Nephron progenitor cell (in vitro differentiated cells): ENCODE results near the gene INTS13.
A peak's percentile ranks its signal among the peaks of the same experiment; 100 is the strongest.

Source experiments
- DNase-seq: peaks from one replicate; pipeline ENCODE4 v3.0.0; 2021
- H3K27ac Mint-ChIP-seq: 2 replicates; pipeline ENCODE4 v1.8.0; 2021; ENCODE audit warnings: mild to moderate bottlenecking, moderate library complexity, mixed read lengths
- H3K27me3 Mint-ChIP-seq: 2 replicates; pipeline ENCODE4 v1.8.0; 2021; ENCODE audit warnings: mild to moderate bottlenecking, low read depth, mixed read lengths; ENCODE audit not compliant: poor library complexity
- H3K36me3 Mint-ChIP-seq: 2 replicates; pipeline ENCODE4 v1.8.0; 2021; ENCODE audit warnings: low read depth, mixed read lengths
- H3K4me1 Mint-ChIP-seq: 2 replicates; pipeline ENCODE4 v1.8.0; 2021; ENCODE audit warnings: mixed read lengths
- H3K4me3 Mint-ChIP-seq: 2 replicates; pipeline ENCODE4 v1.8.0; 2021; ENCODE audit warnings: mild to moderate bottlenecking, moderate library complexity, mixed read lengths
- H3K9me3 Mint-ChIP-seq: 2 replicates; pipeline ENCODE4 v1.8.0; 2021; ENCODE audit warnings: mild to moderate bottlenecking, moderate library complexity, mixed read lengths
- TF ChIP-seq, protein P1 (sequence below): fragments of 200-600 bp; sonication (generic); IDR thresholded peaks from 2 replicates; pipeline ENCODE4 v1.5.0; 2021; ENCODE audit warnings: antibody characterized with exemption

The INTS13 gene

DNA sequence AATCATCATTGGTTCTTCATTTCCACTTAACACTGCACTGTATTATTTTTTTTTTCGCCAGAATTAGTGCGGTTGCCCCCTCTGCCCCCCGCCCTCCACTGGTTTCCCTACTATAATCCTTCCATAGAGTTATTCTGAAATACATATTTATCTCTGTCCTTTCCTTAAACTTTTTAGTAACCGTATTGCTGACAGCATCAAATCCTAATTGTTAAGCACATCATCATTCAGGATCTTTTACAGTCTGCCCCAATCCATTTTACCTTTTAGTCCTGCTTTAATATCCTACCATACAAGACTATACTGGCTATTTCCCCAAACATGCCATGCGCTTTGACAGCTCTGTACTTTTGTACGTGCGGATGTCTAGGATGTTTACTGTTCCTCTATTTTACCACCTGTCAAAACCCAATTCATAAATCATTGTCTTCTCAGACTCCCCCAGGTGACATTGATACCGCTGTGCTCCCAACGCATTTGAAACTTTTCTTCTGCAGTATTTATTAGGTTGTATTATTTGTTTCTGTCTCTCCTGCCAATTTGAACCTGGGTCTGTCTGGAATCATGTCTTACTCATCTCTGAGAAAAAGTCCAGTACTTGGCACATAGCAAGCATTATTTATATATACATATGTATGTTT lies 1.5 kb upstream of the INTS13 start:
- DNase-seq, result no peak
- peak overlapping the region; percentile 95 for H3K4me3 Mint-ChIP-seq
- H3K27me3 Mint-ChIP-seq, result no peaks in the 10 kb centered on the region
- H3K27ac Mint-ChIP-seq, result peak overlapping the region; percentile 98
- TF ChIP-seq, protein P1, sequence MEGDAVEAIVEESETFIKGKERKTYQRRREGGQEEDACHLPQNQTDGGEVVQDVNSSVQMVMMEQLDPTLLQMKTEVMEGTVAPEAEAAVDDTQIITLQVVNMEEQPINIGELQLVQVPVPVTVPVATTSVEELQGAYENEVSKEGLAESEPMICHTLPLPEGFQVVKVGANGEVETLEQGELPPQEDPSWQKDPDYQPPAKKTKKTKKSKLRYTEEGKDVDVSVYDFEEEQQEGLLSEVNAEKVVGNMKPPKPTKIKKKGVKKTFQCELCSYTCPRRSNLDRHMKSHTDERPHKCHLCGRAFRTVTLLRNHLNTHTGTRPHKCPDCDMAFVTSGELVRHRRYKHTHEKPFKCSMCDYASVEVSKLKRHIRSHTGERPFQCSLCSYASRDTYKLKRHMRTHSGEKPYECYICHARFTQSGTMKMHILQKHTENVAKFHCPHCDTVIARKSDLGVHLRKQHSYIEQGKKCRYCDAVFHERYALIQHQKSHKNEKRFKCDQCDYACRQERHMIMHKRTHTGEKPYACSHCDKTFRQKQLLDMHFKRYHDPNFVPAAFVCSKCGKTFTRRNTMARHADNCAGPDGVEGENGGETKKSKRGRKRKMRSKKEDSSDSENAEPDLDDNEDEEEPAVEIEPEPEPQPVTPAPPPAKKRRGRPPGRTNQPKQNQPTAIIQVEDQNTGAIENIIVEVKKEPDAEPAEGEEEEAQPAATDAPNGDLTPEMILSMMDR, result no peak
- H3K9me3 Mint-ChIP-seq, result peaks cover 22% of the 10 kb centered on the region
- peaks cover 34% of the 10 kb centered on the region for H3K36me3 Mint-ChIP-seq
- peaks cover 52% of the 10 kb centered on the region for H3K4me1 Mint-ChIP-seq

DNA sequence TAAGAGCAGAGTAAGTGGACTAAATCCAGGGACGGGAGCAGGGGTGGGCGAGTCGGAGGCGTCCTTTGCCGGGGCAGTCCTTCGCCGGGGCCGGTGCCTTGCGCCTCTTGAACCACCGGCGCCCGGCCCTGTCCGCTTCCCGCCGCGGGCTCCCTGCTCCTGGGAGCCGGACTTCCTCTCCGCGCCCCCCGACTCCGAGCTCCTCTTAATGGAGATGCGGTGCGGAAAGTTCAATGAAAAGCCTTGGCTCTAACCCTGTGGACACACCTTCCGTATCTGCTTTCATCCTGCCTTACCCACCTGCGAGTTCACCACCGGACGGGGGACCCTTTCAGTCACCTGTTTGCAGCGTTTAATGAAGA lies 901 bp upstream of the INTS13 start:
- H3K4me1 Mint-ChIP-seq, result peaks cover 52% of the 10 kb centered on the region
- H3K36me3 Mint-ChIP-seq, result peaks cover 33% of the 10 kb centered on the region
- H3K27ac Mint-ChIP-seq, result peak overlapping the region; percentile 100
- DNase-seq, result peak; percentile 71
- H3K9me3 Mint-ChIP-seq, result peaks cover 15% of the 10 kb centered on the region
- TF ChIP-seq, protein P1, result no peak
- no peaks in the 10 kb centered on the region for H3K27me3 Mint-ChIP-seq
- H3K4me3 Mint-ChIP-seq, result peak overlapping the region; percentile 95

DNA sequence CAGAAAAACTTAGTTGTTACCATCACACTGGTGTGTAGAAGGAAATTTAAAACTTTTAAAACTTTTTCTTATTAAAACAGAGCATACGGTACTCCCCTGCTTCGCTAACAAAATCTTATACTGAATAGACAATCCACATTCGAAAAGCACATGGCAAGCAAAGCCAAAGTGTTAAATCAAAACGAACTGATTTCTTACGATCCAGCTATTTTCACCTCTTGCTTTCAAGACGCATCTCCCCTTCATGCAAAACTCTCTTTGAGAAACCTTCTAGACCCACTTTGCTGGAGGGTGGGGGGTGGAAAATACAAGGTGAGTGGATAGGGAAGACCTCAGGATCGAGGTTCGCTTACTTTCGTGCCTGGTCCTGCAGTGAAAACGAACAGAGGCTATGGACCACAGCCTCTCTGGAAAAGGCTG lies 328 bp downstream of the INTS13 start:
- DNase-seq, result no peak
- peak overlapping the region; percentile 95 for H3K4me3 Mint-ChIP-seq
- H3K4me1 Mint-ChIP-seq, result peaks cover 59% of the 10 kb centered on the region
- TF ChIP-seq, protein P1, result no peak
- H3K27me3 Mint-ChIP-seq, result no peaks in the 10 kb centered on the region
- peaks cover 33% of the 10 kb centered on the region for H3K36me3 Mint-ChIP-seq
- H3K9me3 Mint-ChIP-seq, result peaks cover 3% of the 10 kb centered on the region
- peak overlapping the region; percentile 100 for H3K27ac Mint-ChIP-seq

DNA sequence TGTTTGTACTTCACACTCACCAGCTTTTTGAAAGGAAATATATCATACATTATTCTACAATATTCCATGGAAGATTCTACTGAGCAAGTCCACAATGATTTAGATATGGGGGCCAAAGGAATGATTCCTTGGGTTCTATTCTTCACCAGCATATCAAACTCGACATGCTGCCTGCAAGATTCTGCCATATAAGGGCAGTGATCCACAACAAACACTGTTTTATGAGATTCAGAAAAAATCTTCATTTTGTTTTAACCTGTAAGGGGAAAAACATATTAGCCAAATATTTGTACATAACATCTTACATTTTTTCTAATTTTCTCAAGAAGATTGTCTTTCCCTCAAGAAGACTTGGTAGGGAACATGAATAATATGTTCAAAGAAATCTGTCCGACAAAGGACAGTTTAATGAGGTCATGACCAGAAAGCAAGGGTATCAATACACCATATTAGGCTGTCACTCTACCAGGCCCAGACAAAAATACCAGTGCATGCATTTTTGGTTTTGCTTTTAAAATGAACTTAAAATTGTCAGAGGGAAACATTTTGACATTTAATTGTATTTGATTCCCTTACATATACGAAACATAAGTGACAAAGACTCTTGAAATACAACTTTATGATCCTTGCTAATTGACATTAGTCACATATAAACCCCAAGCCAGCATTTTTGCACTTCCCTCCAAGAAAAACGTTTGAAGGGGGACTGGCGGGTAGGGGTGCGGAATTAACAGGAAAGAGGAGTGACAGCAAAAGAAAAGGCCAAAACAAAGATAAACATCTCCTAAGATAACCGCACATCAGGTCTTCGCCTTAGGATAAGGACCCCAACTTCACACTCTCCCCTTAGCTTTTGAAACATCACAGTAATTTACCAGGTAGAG lies 980 bp downstream of the INTS13 start:
- Mint-ChIP-seq H3K27me3 (no peaks in the 10 kb centered on the region), H3K36me3 (peaks cover 34% of the 10 kb centered on the region), H3K4me3 (peak overlapping the region; percentile 95), H3K27ac (peak overlapping the region; percentile 100), H3K4me1 (peaks cover 59% of the 10 kb centered on the region), H3K9me3 (no peaks in the 10 kb centered on the region)
- no peak for DNase-seq
- TF ChIP-seq, protein P1, result no peak

DNA sequence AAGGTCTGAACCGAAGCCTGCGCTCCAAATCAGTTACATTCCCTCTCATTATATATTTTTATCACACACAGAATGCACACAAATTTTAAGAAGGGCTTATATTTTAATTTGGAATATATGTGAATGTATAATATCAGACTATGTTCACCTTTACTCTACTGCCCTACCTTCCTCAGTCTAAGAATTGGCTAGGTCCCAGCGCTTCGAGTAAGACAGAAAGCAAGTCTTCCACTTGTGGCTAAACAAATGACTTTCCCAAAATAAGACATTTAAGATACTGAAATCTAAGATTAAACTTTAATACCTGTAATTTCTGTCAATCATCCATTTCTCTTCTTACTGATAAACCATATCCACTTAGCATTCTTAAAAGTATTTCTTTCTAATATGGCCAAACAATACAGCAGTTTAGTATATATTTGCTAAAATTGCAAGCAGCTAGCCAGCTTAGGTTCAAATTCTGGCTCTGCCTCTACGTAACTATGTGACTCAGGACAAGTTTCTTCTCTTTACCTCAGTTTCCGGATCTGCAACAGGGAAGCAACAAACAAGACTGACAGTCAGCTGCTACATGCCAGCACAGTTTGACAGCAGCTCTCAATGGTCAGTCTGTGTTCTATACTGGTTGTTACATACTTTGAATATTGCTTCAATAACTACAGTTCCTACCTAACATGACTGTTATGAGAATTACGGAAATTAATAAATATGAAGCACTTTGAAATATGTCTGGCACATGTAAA lies 2.0 kb downstream of the INTS13 start:
- H3K27me3 Mint-ChIP-seq, result no peaks in the 10 kb centered on the region
- H3K4me3 Mint-ChIP-seq, result peak overlapping the region; percentile 95
- H3K27ac Mint-ChIP-seq, result no peak overlapping the region
- H3K4me1 Mint-ChIP-seq, result peaks cover 51% of the 10 kb centered on the region
- DNase-seq, result no peak
- H3K36me3 Mint-ChIP-seq, result peaks cover 29% of the 10 kb centered on the region
- TF ChIP-seq, protein P1, result no peak
- no peaks in the 10 kb centered on the region for H3K9me3 Mint-ChIP-seq
